ENCODE measurements around the gene PARD3. TPM values are rescaled to one million over a fixed set of nuclear protein-coding genes. Genes with fewer than 3 reads are reported as not detected.
A peak's percentile ranks its signal among the peaks of the same experiment; 100 is the strongest.

The PARD3 gene
- total and polyA plus RNA-seq, 2 experiments from 2014 or later, result 47.2 to 59.7 TPM

DNA sequence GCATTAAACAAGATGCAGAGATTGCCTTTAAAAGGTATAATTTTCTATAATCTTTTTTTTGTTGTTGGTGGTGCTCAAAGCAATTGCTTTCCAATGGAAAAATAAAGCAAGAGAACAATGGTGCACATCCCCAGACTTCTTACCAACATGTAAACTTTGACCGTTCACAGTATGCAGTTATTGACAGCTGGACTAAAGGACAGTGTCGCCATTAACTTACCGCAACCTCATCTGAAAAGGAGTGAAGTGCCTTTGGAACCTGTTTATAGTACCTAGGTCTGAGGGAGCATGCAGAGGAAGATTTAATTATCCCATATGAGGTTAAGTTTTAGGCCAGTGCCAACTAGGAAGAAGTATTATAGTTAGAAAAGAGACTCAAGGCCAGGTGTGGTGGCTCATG is 654.5 kb downstream of the PARD3 start:
- no peak for DNase-seq (ENCODE audit: low spot score)
- H3K9me3 ChIP-seq (ENCODE audit: low read depth), result no peaks in the 10 kb centered on the region
- no peaks in the 10 kb centered on the region for H3K4me1 ChIP-seq (ENCODE audit: insufficient read depth)
- no peaks in the 10 kb centered on the region for H3K36me3 ChIP-seq (replicated peaks; ENCODE audit: insufficient read depth, low read depth)
- H4K20me1 ChIP-seq (ENCODE audit: insufficient read depth, poor library complexity, severe bottlenecking), result no peaks in the 10 kb centered on the region
- no peak overlapping the region for H3K4me3 ChIP-seq
- no peak overlapping the region for H2AFZ ChIP-seq
- H3K4me2 ChIP-seq, result no peak overlapping the region
- no peak for TF ChIP-seq EZH2 (IDR thresholded peaks at IDR 0.05; ENCODE audit: borderline replicate concordance)
- TF ChIP-seq EZH2phosphoT487 (IDR thresholded peaks at IDR 0.05; ENCODE audit: low read depth, severe bottlenecking, unreplicated experiment), result no peak
- TF ChIP-seq, protein P1, sequence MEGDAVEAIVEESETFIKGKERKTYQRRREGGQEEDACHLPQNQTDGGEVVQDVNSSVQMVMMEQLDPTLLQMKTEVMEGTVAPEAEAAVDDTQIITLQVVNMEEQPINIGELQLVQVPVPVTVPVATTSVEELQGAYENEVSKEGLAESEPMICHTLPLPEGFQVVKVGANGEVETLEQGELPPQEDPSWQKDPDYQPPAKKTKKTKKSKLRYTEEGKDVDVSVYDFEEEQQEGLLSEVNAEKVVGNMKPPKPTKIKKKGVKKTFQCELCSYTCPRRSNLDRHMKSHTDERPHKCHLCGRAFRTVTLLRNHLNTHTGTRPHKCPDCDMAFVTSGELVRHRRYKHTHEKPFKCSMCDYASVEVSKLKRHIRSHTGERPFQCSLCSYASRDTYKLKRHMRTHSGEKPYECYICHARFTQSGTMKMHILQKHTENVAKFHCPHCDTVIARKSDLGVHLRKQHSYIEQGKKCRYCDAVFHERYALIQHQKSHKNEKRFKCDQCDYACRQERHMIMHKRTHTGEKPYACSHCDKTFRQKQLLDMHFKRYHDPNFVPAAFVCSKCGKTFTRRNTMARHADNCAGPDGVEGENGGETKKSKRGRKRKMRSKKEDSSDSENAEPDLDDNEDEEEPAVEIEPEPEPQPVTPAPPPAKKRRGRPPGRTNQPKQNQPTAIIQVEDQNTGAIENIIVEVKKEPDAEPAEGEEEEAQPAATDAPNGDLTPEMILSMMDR (IDR thresholded peaks at IDR 0.05; ENCODE audit: poor library complexity), result no peak
- H3K27ac ChIP-seq, result no peak overlapping the region
- H3K9me2 ChIP-seq (replicated peaks; ENCODE audit: insufficient read depth), result no peaks in the 10 kb centered on the region
- H3K79me2 ChIP-seq, result no peaks in the 10 kb centered on the region
- 93% methylated on average over 3 of the region's 3 CpGs for WGBS (ENCODE audit: low lambda C conversion rate, missing lambda C conversion rate)
- no peaks in the 10 kb centered on the region for H3K27me3 ChIP-seq

DNA sequence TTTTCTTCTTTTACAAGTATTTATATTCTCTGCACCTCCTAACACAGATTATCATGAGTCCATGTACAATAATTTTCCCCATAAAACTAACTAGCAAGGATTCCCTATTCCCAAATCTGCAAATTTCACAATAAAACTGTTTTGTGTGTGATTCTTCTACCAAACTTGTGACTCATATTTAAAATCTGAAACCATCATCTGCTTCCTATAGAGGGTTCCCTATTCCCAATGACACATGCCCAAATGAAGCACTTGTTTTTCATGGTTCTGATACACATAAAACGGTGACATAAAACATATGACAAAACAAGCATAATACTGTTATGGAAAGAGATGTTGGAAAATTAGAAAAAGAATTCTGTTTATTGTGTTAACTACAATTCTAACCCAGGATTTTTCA is 657.6 kb downstream of the PARD3 start:
- no peak overlapping the region for H2AFZ ChIP-seq
- H3K79me2 ChIP-seq, result no peaks in the 10 kb centered on the region
- TF ChIP-seq, protein P1 (IDR thresholded peaks at IDR 0.05; ENCODE audit: poor library complexity), result no peak
- TF ChIP-seq EZH2 (IDR thresholded peaks at IDR 0.05; ENCODE audit: borderline replicate concordance) (no peak), EZH2phosphoT487 (IDR thresholded peaks at IDR 0.05; ENCODE audit: low read depth, severe bottlenecking, unreplicated experiment) (no peak)
- H4K20me1 ChIP-seq (ENCODE audit: insufficient read depth, poor library complexity, severe bottlenecking), result no peaks in the 10 kb centered on the region
- 90% methylated on average over 1 of the region's 1 CpG for WGBS (ENCODE audit: low lambda C conversion rate, missing lambda C conversion rate)
- no peak overlapping the region for H3K27ac ChIP-seq
- no peaks in the 10 kb centered on the region for H3K9me3 ChIP-seq (ENCODE audit: low read depth)
- no peaks in the 10 kb centered on the region for H3K27me3 ChIP-seq
- no peak for DNase-seq (ENCODE audit: low spot score)
- H3K4me3 ChIP-seq, result no peak overlapping the region
- H3K36me3 ChIP-seq (replicated peaks; ENCODE audit: insufficient read depth, low read depth), result no peaks in the 10 kb centered on the region
- H3K4me2 ChIP-seq, result no peak overlapping the region
- H3K4me1 ChIP-seq (ENCODE audit: insufficient read depth), result no peaks in the 10 kb centered on the region
- H3K9me2 ChIP-seq (replicated peaks; ENCODE audit: insufficient read depth), result no peaks in the 10 kb centered on the region

DNA sequence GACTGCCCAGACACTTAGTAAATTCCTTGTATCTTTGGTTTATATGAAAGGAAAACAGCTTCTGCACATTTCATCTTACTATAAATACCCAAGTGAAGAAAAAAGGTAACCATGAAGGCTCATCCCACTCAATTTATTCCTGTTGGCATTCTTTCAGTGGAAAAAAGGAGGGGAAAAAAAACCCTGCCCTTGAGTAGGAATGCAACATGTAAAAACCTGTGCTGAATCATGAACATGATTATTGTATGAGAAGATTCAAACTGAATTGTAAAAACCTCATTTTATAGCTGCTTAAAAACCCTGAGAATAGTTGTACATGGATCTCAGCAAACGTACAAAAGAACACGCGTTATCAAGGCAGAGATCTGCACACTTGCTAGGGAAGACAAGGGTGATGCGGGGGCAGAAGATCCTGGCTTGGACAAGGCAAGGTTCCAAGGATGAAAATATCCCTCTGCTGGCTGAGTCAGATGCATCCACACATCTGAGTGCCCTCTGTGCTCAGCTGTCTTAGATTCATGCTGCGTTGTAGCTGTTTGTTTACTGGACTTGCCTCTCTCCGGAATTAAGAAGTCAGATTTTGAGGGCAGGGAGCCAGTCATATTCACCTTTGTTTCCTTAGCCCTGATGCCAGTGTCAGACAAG is 658.2 kb downstream of the PARD3 start:
- Histone ChIP-seq H3K79me2 (no peaks in the 10 kb centered on the region), H2AFZ (no peak overlapping the region), H3K4me2 (no peak overlapping the region), H3K4me3 (no peak overlapping the region), H3K27me3 (no peaks in the 10 kb centered on the region), H3K4me1 (ENCODE audit: insufficient read depth) (no peaks in the 10 kb centered on the region), H4K20me1 (ENCODE audit: insufficient read depth, poor library complexity, severe bottlenecking) (no peaks in the 10 kb centered on the region), H3K36me3 (replicated peaks; ENCODE audit: insufficient read depth, low read depth) (no peaks in the 10 kb centered on the region), H3K9me2 (replicated peaks; ENCODE audit: insufficient read depth) (no peaks in the 10 kb centered on the region), H3K27ac (no peak overlapping the region), H3K9me3 (ENCODE audit: low read depth) (no peaks in the 10 kb centered on the region)
- 66% methylated on average over 6 of the region's 6 CpGs for WGBS (ENCODE audit: low lambda C conversion rate, missing lambda C conversion rate)
- DNase-seq (ENCODE audit: low spot score), result peak; percentile 9
- TF ChIP-seq EZH2 (IDR thresholded peaks at IDR 0.05; ENCODE audit: borderline replicate concordance) (no peak), EZH2phosphoT487 (IDR thresholded peaks at IDR 0.05; ENCODE audit: low read depth, severe bottlenecking, unreplicated experiment) (no peak)
- TF ChIP-seq, protein P1 (IDR thresholded peaks at IDR 0.05; ENCODE audit: poor library complexity), result no peak
